Aortic smooth muscle cell (primary cell): ENCODE data around the gene RAB40AL. TPM values are rescaled to one million over a fixed set of nuclear protein-coding genes. Genes with fewer than 3 reads are reported as not detected.

ENCODE experiments used
- total RNA-seq: library from RNA; depleted of rRNA; stranded (reverse); fragments of >200 nt; gene quantifications from 2 replicates; pipeline ENCODE4 v1.2.3, GENCODE V29; 2014

The RAB40AL gene, protein sequence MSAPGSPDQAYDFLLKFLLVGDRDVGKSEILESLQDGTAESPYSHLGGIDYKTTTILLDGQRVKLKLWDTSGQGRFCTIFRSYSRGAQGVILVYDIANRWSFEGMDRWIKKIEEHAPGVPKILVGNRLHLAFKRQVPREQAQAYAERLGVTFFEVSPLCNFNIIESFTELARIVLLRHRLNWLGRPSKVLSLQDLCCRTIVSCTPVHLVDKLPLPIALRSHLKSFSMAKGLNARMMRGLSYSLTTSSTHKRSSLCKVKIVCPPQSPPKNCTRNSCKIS
- total RNA-seq: 0.26 and 0.37 TPM in 2 replicates

GRCh38 chrX:102936972-102937371, at the start of gene RAB40AL:
Gene RAB40AL, plus strand, starts transcription at chrX:102937272. Its CDS starts 47 bp downstream, at chrX:102937319.

Other genes with a start within 250 kb of the RAB40AL start
- 16.2 and 17.8 TPM in 2 replicates for gene GPRASP2, start 224.8 kb upstream of the RAB40AL start, total RNA-seq
- 3.8 and 6.2 TPM in 2 replicates for gene GPRASP3, start 216.5 kb upstream of the RAB40AL start, total RNA-seq
- gene BEX1, start 126.9 kb downstream of the RAB40AL start, total RNA-seq: not detected in 2 replicates
- not detected in 2 replicates for gene NXF3, start 155.9 kb downstream of the RAB40AL start, total RNA-seq